Activated CD4-positive, alpha-beta T cell treated with anti-CD3 and anti-CD28 coated beads, Interleukin-2, amount 50 U/mL, for 1 hour (primary cell): ENCODE measurements around the gene MACROD2.

Experiments
- DNase-seq: peaks from one replicate; pipeline ENCODE4 v3.0.0-alpha.2; 2020

MACROD2 gene

GRCh38 chr20:14616003-14616402 lies 620.7 kb downstream of the MACROD2 start:
- no peak for DNase-seq

- no peak for DNase-seq
Measured at GRCh38 chr20:14617123-14617522, 621.8 kb downstream of the MACROD2 start.

- DNase-seq: no peak
Measured at GRCh38 chr20:14619411-14619810, 624.1 kb downstream of the MACROD2 start.

GRCh38 chr20:14622796-14623195 lies 627.5 kb downstream of the MACROD2 start:
- no peak for DNase-seq

GRCh38 chr20:14631011-14631410 lies 635.7 kb downstream of the MACROD2 start:
- no peak for DNase-seq

GRCh38 chr20:14632906-14633305 lies 637.6 kb downstream of the MACROD2 start:
- DNase-seq: no peak

- no peak for DNase-seq
Measured at GRCh38 chr20:14633507-14633906, 638.2 kb downstream of the MACROD2 start.

- no peak for DNase-seq
Measured at GRCh38 chr20:14634665-14635064, 639.3 kb downstream of the MACROD2 start.

GRCh38 chr20:14637441-14637840 lies 642.1 kb downstream of the MACROD2 start:
- DNase-seq: no peak

- DNase-seq: no peak
Measured at GRCh38 chr20:14643146-14643545, 647.8 kb downstream of the MACROD2 start.

- DNase-seq: no peak
Measured at GRCh38 chr20:14643556-14643955, 648.2 kb downstream of the MACROD2 start.

GRCh38 chr20:14644306-14645097 lies 649.2 kb downstream of the MACROD2 start:
- DNase-seq: no peak

GRCh38 chr20:14647016-14647415 lies 651.7 kb downstream of the MACROD2 start:
- no peak for DNase-seq

- no peak for DNase-seq
Measured at GRCh38 chr20:14649662-14650061, 654.3 kb downstream of the MACROD2 start.

GRCh38 chr20:14657266-14658005 lies 662.1 kb downstream of the MACROD2 start:
- no peak for DNase-seq

GRCh38 chr20:14664101-14664500 lies 668.8 kb downstream of the MACROD2 start:
- DNase-seq: no peak

GRCh38 chr20:14666696-14667095 lies 671.4 kb downstream of the MACROD2 start:
- DNase-seq: no peak

GRCh38 chr20:14667226-14667625 lies 671.9 kb downstream of the MACROD2 start:
- no peak for DNase-seq

GRCh38 chr20:14672066-14672465 lies 676.8 kb downstream of the MACROD2 start:
- no peak for DNase-seq

GRCh38 chr20:14673164-14673563 lies 677.8 kb downstream of the MACROD2 start:
- no peak for DNase-seq

- no peak for DNase-seq
Measured at GRCh38 chr20:14677455-14677854, 682.1 kb downstream of the MACROD2 start.

GRCh38 chr20:14685183-14685582 lies 689.9 kb downstream of the MACROD2 start:
- DNase-seq: no peak

GRCh38 chr20:14687313-14687712 lies 692.0 kb downstream of the MACROD2 start:
- no peak for DNase-seq

GRCh38 chr20:14688005-14688404 lies 692.7 kb downstream of the MACROD2 start:
- no peak for DNase-seq
